Tibial nerve (tissue), 4 donors: ENCODE results near the gene CMC2. TPM values are rescaled to one million over a fixed set of nuclear protein-coding genes. Genes with fewer than 3 reads are reported as not detected.

ENCODE experiments used
- DNase-seq, 2 donors: peaks; one replicate each; pipeline ENCODE4 v3.0.0-alpha.2; 2019; ENCODE audit warnings: low spot score in 2 of 2
- H3K27ac ChIP-seq, 4 donors: fragments of 200-600 bp; sonication (generic) in 3 of 4; one replicate each; pipeline ENCODE4 v1.5.1; 2017 to 2019; ENCODE audit warnings: mild to moderate bottlenecking in 1 of 4
- H3K27me3 ChIP-seq, 2 donors: fragments of 200-600 bp; sonication (generic) in 1 of 2; one replicate each; pipeline versions ENCODE4 v1.5.1 to v1.6.0; 2017 to 2019
- H3K36me3 ChIP-seq, 3 donors: fragments of 200-600 bp; sonication (generic); one replicate each; pipeline ENCODE4 v1.5.1; 2018 to 2019
- H3K4me1 ChIP-seq, 4 donors: fragments of 200-600 bp; sonication (generic) in 3 of 4; one replicate each; pipeline ENCODE4 v1.5.1; 2017 to 2019
- H3K4me3 ChIP-seq, 4 donors: fragments of 200-600 bp; sonication (generic) in 3 of 4; one replicate each; pipeline ENCODE4 v1.5.1; 2017 to 2019; ENCODE audit warnings: mild to moderate bottlenecking in 1 of 4, moderate library complexity in 1 of 4
- H3K9me3 ChIP-seq, 4 donors: fragments of 200-600 bp; sonication (generic) in 3 of 4; one replicate each; pipeline ENCODE4 v1.5.1; 2017 to 2019
- EP300 ChIP-seq, 2 donors: sonication (generic); formaldehyde crosslinking; IDR thresholded peaks; one replicate each; pipeline ENCODE4 v1.6.1; 2017; ENCODE audit warnings: antibody characterized with exemption in 2 of 2, mild to moderate bottlenecking in 1 of 2
- POLR2A ChIP-seq, 2 donors: fragments of 450-650 bp; IDR thresholded peaks; one replicate each; pipeline ENCODE4 v1.6.1; 2017; ENCODE audit warnings: antibody characterized with exemption in 2 of 2, mild to moderate bottlenecking in 2 of 2, moderate library complexity in 2 of 2
- WGBS, 2 donors: methylation state at CpG; one replicate each; pipeline ENCODE4 v1.1.5; 2018; 5-methylcytosine and 5-hydroxymethylcytosine counted together
- total RNA-seq, 4 donors: library from RNA; depleted of rRNA; stranded (reverse); fragments of >200 nt; gene quantifications; one replicate each; pipeline ENCODE4 v1.1.0, GENCODE V29; 2016
- TF ChIP-seq, protein P1 (sequence below), 5 experiments: fragments of 200-600 bp in 3 of 5; fragments of 450-650 bp in 2 of 5; sonication (generic) in 3 of 5; IDR thresholded peaks; one replicate each; pipeline ENCODE4 v1.5.1; 2016 to 2019; ENCODE audit warnings: antibody characterized with exemption in 5 of 5, mild to moderate bottlenecking in 3 of 5, moderate library complexity in 2 of 5

The CMC2 gene
- total RNA-seq, 4 donors from 2014 or later, result 20.0 to 38.7 (median 35.2) TPM

DNA sequence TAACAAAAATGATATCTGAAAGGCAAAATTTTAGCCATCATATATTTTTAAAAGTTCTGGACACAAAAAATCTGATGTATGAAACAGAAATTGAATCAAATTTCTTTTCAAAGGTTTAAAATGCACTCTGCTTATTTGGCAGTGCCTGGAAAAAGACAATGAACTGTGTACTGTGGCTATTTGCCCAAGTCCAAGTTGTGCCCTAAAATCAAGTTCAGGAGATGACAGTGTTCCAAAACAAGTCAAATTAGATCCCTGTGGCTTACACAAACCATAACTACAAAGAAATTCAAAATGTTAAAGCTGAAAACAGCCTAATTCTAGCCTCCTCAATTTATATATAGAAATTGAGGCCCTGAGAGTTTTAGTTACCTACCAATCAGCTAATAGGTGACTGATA, 25.6 kb downstream of the CMC2 start:
- Histone ChIP-seq H3K4me1 (peaks cover 0 to 3% (median 0%) of the 10 kb centered on the region in 4 donors), H3K9me3 (no peaks in the 10 kb centered on the region), H3K27me3 (no peaks in the 10 kb centered on the region), H3K27ac (no peak overlapping the region), H3K4me3 (no peak overlapping the region), H3K36me3 (peaks cover 0 to 26% (median 8%) of the 10 kb centered on the region in 3 donors)
- TF ChIP-seq, protein P1, sequence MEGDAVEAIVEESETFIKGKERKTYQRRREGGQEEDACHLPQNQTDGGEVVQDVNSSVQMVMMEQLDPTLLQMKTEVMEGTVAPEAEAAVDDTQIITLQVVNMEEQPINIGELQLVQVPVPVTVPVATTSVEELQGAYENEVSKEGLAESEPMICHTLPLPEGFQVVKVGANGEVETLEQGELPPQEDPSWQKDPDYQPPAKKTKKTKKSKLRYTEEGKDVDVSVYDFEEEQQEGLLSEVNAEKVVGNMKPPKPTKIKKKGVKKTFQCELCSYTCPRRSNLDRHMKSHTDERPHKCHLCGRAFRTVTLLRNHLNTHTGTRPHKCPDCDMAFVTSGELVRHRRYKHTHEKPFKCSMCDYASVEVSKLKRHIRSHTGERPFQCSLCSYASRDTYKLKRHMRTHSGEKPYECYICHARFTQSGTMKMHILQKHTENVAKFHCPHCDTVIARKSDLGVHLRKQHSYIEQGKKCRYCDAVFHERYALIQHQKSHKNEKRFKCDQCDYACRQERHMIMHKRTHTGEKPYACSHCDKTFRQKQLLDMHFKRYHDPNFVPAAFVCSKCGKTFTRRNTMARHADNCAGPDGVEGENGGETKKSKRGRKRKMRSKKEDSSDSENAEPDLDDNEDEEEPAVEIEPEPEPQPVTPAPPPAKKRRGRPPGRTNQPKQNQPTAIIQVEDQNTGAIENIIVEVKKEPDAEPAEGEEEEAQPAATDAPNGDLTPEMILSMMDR (IDR thresholded peaks at IDR 0.05), result no peak
- no peak for TF ChIP-seq POLR2A (IDR thresholded peaks at IDR 0.05)
- no peak for DNase-seq

DNA sequence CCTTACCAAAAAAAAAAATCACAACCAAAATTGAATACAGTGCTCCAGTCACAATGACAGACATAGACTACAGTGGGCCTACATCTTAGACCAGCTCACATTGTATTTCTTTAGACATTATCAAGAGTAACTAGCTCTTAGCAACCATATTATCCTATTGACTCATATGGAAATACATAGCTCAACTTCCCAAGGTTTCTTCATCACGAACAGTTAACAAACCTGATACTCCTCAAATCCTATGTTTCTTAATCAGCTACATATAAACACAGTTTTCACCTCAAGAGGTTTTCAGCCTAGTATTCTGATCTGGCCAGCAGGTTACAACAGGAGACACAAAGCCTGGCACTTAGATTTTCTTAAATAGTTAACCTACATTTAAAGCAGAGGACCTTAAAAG, 29.7 kb downstream of the CMC2 start:
- TF ChIP-seq EP300 (IDR thresholded peaks at IDR 0.05) (no peak), POLR2A (IDR thresholded peaks at IDR 0.05) (no peak)
- TF ChIP-seq, protein P1 (IDR thresholded peaks at IDR 0.05), result no peak
- Histone ChIP-seq H3K36me3 (peaks cover 0 to 45% (median 8%) of the 10 kb centered on the region in 3 donors), H3K27ac (no peak overlapping the region), H3K27me3 (no peaks in the 10 kb centered on the region), H3K9me3 (no peaks in the 10 kb centered on the region), H3K4me1 (peaks cover 0 to 3% (median 0%) of the 10 kb centered on the region in 4 donors), H3K4me3 (no peak overlapping the region)
- 97 to 98% methylated on average over 1 of the region's 1 CpG for WGBS, 2 donors
- no peak for DNase-seq

DNA sequence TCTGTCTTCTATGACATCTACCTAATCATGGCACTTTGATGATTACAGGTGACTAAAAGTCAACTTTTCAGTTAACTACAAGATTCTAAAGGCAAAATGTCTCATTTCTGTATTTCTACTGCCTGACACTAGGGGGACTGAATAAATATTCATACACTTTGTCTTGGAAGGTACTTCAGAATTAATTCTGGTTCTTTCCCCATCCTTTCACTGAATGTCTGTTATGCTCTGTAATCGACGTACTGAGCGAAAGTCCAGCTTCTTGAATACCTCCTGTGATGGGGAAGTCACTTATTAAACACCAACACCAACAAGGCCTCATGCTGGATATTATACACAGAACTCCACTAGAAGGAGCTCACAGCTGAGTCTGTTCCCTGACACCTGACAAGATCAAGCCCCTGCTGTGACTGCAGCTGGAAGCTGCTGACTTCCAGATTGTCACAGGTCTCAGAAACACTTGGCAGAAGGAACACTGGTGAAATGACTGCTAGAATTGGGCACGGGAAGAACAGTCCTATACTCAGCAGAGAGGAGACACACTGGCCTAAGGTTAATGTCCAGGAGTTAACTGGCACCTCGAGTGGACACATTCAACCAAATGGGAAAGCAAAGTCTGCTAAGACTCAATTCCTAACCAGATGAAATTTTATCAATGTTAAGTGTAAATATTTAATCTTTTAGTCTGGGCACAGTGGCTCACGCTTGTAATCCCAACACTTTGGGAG, 31.9 kb downstream of the CMC2 start:
- no peak overlapping the region for H3K4me3 ChIP-seq
- H3K36me3 ChIP-seq, result peaks cover 0 to 46% (median 6%) of the 10 kb centered on the region in 3 donors
- H3K4me1 ChIP-seq, result no peaks in the 10 kb centered on the region
- no peaks in the 10 kb centered on the region for H3K27me3 ChIP-seq
- H3K9me3 ChIP-seq, result no peaks in the 10 kb centered on the region
- no peak overlapping the region for H3K27ac ChIP-seq
- DNase-seq, result no peak
- TF ChIP-seq, protein P1 (IDR thresholded peaks at IDR 0.05), result peak in 2 of 5 experiments; percentile 5
- TF ChIP-seq POLR2A (IDR thresholded peaks at IDR 0.05) (no peak), EP300 (IDR thresholded peaks at IDR 0.05) (no peak)
- WGBS, 2 donors, result 93 to 95% methylated on average over 6 of the region's 6 CpGs

DNA sequence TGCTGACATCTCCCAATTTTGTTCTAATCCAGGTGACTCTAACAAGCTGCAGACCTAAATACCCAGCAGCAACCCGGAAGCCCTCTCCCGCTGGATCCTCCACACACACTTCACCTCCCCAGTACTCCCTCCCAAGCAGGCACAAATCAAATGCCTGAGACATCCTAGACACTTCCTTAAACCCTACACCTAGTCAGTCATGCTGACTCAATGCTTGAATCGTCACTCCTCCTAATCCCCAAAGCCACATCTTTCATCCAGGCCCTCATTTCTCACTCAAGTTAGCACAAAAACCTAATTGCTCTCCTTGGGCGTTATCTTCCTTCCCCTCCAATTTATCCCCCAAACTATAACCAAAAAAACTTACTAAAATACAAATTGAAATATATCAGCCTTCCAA, 32.7 kb downstream of the CMC2 start:
- Histone ChIP-seq H3K9me3 (no peaks in the 10 kb centered on the region), H3K4me1 (no peaks in the 10 kb centered on the region), H3K27me3 (no peaks in the 10 kb centered on the region), H3K36me3 (peaks cover 0 to 47% (median 0%) of the 10 kb centered on the region in 3 donors), H3K27ac (no peak overlapping the region), H3K4me3 (no peak overlapping the region)
- WGBS, 2 donors, result 69 to 88% methylated on average over 3 to 4 of the region's 4 CpGs
- no peak for TF ChIP-seq POLR2A (IDR thresholded peaks at IDR 0.05)
- TF ChIP-seq, protein P1 (IDR thresholded peaks at IDR 0.05), result no peak
- no peak for TF ChIP-seq EP300 (IDR thresholded peaks at IDR 0.05)
- DNase-seq, result no peak

DNA sequence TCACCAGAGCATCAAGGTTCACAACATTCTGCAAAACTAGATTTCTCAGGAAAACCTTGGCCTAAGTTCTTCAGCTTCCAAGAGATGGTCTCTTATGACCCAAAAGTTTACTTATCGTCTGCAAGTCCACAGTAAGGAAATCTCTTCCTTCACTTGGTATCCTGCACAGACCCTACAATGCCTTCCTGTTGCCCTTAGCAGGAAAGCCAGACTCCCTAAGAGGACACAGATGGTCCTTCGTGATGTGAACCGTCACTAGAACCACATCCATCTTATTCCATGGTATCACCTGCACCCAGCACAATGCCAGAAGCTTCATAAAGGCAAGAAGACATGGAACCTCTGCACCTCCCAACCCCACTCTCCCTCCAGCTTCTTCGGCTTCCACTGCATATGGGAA, 34.1 kb downstream of the CMC2 start:
- Histone ChIP-seq H3K9me3 (no peaks in the 10 kb centered on the region), H3K4me3 (no peak overlapping the region), H3K27me3 (no peaks in the 10 kb centered on the region), H3K4me1 (no peaks in the 10 kb centered on the region), H3K36me3 (peaks cover 0 to 33% (median 0%) of the 10 kb centered on the region in 3 donors), H3K27ac (no peak overlapping the region)
- 85 to 93% methylated on average over 4 of the region's 4 CpGs for WGBS, 2 donors
- DNase-seq, result no peak
- TF ChIP-seq, protein P1 (IDR thresholded peaks at IDR 0.05), result no peak
- no peak for TF ChIP-seq POLR2A (IDR thresholded peaks at IDR 0.05)
- TF ChIP-seq EP300 (IDR thresholded peaks at IDR 0.05), result no peak
